ENCODE data around the gene KLHL42. TPM values are rescaled to one million over a fixed set of nuclear protein-coding genes. Genes with fewer than 3 reads are reported as not detected.

The KLHL42 gene
- total and polyA plus RNA-seq, 2 of the 8 experiments (the other 6 are each of a cell fraction or from before 2014, with no cell fraction given), result 13.6 to 21.6 TPM

GRCh38 chr12:27801630-27802029 lies 21.6 kb downstream of the KLHL42 start (continued):
- TF ChIP-seq RNF2 (IDR thresholded peaks at IDR 0.05; ENCODE audit: borderline replicate concordance, low read depth, low read length, missing control alignments, poor library complexity, severe bottlenecking), result no peak
- TF ChIP-seq ATF2 (IDR thresholded peaks at IDR 0.05; ENCODE audit: low read length), result no peak
- no peak for TF ChIP-seq RAD21 (IDR thresholded peaks at IDR 0.05 in 1 of 2, conservative IDR thresholded peaks at IDR 0.05 in 1 of 2; ENCODE audit: low read depth in 2 of 2, low read length in 2 of 2)
- no peak for TF ChIP-seq BRCA1 (IDR thresholded peaks at IDR 0.05; ENCODE audit: low read depth, low read length)
- no peak for TF ChIP-seq MAFK (IDR thresholded peaks at IDR 0.05; ENCODE audit: low read depth, low read length)
- no peak for TF ChIP-seq JUND (IDR thresholded peaks at IDR 0.05; ENCODE audit: low read length)
- TF ChIP-seq TAF7 (optimal IDR thresholded peaks at IDR 0.05; ENCODE audit: borderline replicate concordance, low read depth, low read length), result no peak
- TF ChIP-seq CBX5 (IDR thresholded peaks at IDR 0.05; ENCODE audit: low read depth, low read length), result no peak
- no peak for TF ChIP-seq TAF1 (IDR thresholded peaks at IDR 0.05; ENCODE audit: low read depth, low read length)

All from H1 (cell line).